HEK293T (cell line): ENCODE results near the gene SNX18.

ENCODE experiments used
- BHLHE40 ChIP-seq: fragments of 450-650 bp; IDR thresholded peaks from 2 replicates; pipeline ENCODE4 v1.6.1; 2016; ENCODE audit warnings: mild to moderate bottlenecking, moderate library complexity, borderline replicate concordance
- ELF4 ChIP-seq: fragments of 450-650 bp; IDR thresholded peaks from 2 replicates; pipeline ENCODE4 v1.6.1; 2017; ENCODE audit warnings: antibody characterized with exemption

- TF ChIP-seq ELF4 (no peak), BHLHE40 (no peak)
These were observed 73.3 kb downstream of the SNX18 start for GRCh38 chr5:54590824-54591223.
